Activated naive CD8-positive, alpha-beta T cell treated with anti-CD3 and anti-CD28 coated beads for 36 hours (primary cell): ENCODE measurements around the gene TM7SF2. TPM values are rescaled to one million over a fixed set of nuclear protein-coding genes. Genes with fewer than 3 reads are reported as not detected.

Experiments used
- total RNA-seq, 2 experiments: library from RNA; stranded (reverse); gene quantifications; one replicate each; pipeline ENCODE4 v1.2.3, GENCODE V29; 2021

The TM7SF2 gene
- total RNA-seq, 2 experiments from 2014 or later, result 12.3 to 14.7 TPM

Other genes with a start within 250 kb of the TM7SF2 start
- 100 to 1,000 TPM; 103 to 112 TPM for gene EHD1, start 233.3 kb upstream of the TM7SF2 start, total RNA-seq
- 10 to 100 TPM; 17.3 to 18.0 TPM for gene ATG2A, start 194.7 kb upstream of the TM7SF2 start, total RNA-seq
- 10 to 100 TPM; 11.3 to 11.4 TPM for gene PPP2R5B, start 187.2 kb upstream of the TM7SF2 start, total RNA-seq
- not detected for gene GPHA2, start 176.0 kb upstream of the TM7SF2 start, total RNA-seq
- under 1 TPM in 1 of 2 experiments, not detected in 1; 0.14 TPM for gene MAJIN, start 139.8 kb upstream of the TM7SF2 start, total RNA-seq
- gene BATF2, start 114.9 kb upstream of the TM7SF2 start, total RNA-seq, result under 1 TPM in 1 of 2 experiments, not detected in 1; 0.08 TPM
- 100 to 1,000 TPM; 114 TPM for gene ARL2, start 97.7 kb upstream of the TM7SF2 start, total RNA-seq
- gene SNX15, start 84.4 kb upstream of the TM7SF2 start, total RNA-seq, result 1 to 10 TPM; 7.3 to 9.0 TPM
- gene SAC3D1, start 70.7 kb upstream of the TM7SF2 start, total RNA-seq, result 10 to 100 TPM; 16.2 to 17.3 TPM
- gene NAALADL1, start 53.3 kb upstream of the TM7SF2 start, total RNA-seq, result 10 to 100 TPM in 1 of 2 experiments, 1 to 10 TPM in 1; 9.8 to 10.3 TPM
- gene CDCA5, start 27.8 kb upstream of the TM7SF2 start, total RNA-seq, result 100 to 1,000 TPM; 130 to 134 TPM
- 10 to 100 TPM; 25.2 to 27.4 TPM for gene ZFPL1, start 27.6 kb upstream of the TM7SF2 start, total RNA-seq
- 100 to 1,000 TPM in 1 of 2 experiments, 10 to 100 TPM in 1; 88.0 to 108 TPM for gene VPS51, start 15.7 kb upstream of the TM7SF2 start, total RNA-seq
- 10 to 100 TPM; 14.9 to 15.1 TPM for gene ZNHIT2, start 5.8 kb downstream of the TM7SF2 start, total RNA-seq
- 1,000 to 10,000 TPM; 1,087 to 1,097 TPM for gene FAU, start 10.3 kb downstream of the TM7SF2 start, total RNA-seq
- 100 to 1,000 TPM in 1 of 2 experiments, 10 to 100 TPM in 1; 99.9 to 100 TPM for gene MRPL49, start 10.4 kb downstream of the TM7SF2 start, total RNA-seq
- gene SYVN1, start 22.6 kb downstream of the TM7SF2 start, total RNA-seq, result 10 to 100 TPM; 27.5 to 29.3 TPM
- not detected for gene SPDYC, start 58.4 kb downstream of the TM7SF2 start, total RNA-seq
- 10 to 100 TPM; 57.9 to 66.7 TPM for gene CAPN1, start 70.1 kb downstream of the TM7SF2 start, total RNA-seq
- 10 to 100 TPM; 73.8 to 74.5 TPM for gene POLA2, start 150.1 kb downstream of the TM7SF2 start, total RNA-seq
- under 1 TPM; 0.18 to 0.54 TPM for gene CDC42EP2, start 203.0 kb downstream of the TM7SF2 start, total RNA-seq
- 10 to 100 TPM; 50.5 to 54.9 TPM for gene DPF2, start 222.0 kb downstream of the TM7SF2 start, total RNA-seq
- under 1 TPM; 0.49 to 0.54 TPM for gene TIGD3, start 242.9 kb downstream of the TM7SF2 start, total RNA-seq